GM12874 (cell line): Measurements from ENCODE around the gene BTN1A1.

Experiments used
- CTCF ChIP-seq: IDR thresholded peaks from 2 replicates; pipeline ENCODE4 v1.5.1; 2011; ENCODE audit warnings: low read depth, mild to moderate bottlenecking, control low read depth, low read length, moderate library complexity; ENCODE audit not compliant: insufficient read depth

Gene BTN1A1

DNA sequence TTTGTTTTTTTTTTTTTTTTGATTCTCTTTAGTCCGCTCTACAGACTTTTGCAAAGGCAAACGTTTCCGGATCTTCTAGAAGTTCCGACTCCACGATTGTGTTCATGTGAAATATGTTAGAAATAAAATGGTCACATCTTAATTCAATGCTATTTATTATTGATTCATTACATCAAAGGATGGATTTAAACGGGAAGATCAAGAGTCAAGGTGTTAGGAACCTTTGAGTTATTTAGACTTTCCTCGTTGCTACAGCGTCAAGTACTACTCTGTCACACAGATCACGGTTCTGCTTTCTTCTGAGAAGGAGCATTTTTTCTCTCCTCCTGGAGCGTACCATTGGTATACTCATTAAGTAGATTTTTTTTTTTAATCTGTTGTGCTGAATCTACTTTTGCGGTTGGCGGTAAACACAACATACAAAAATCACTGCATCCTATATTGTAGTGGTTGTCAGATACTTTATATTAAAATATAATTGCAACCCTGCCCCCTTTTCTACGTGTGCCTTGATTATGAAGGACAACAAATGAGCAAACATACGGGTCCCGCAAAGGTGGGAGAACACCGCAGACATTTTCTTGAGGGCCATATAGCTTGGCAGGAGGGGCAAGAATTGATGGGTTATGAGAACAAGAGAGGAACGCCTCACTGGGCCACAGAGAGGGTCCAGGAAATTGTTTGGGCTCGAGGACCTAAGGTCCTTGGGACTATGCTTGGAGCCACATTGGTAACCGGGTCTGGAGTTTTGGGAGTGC, 55.6 kb downstream of the BTN1A1 start:
- no peak for TF ChIP-seq CTCF

DNA sequence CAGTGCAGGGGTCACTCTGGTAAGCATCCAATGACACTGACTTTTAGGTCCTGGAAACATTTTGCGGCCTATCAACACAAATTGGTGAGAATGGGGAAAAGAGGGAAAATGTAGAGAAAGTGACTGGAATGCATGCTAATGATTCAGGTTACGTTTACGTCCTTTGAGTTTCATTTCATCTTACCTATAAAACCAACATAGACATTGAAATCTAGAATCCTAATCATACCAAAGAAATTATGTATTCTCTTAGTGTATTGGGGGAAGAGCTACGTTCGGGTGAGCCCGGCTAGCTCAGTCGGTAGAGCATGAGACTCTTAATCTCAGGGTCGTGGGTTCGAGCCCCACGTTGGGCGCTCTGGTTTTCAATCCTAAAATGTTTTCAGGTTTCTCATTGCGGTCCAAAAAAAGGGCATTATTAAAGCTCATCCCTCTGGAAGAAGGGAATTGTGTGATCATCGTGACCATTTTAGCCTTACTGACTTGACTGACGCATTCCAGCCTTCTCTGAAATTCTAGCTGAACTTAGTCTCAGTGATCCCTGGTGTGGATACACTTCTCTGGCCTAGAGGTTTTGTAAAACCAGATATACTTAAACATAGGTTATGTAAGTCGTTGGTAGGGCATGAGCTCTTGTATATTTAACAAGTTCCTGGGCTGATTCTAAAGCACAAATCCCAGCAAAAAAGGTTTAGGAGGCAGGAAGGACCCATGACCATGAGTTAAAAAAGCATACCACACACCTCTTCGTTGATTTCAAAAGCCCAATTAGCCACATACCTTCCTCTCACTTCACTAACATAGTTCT, 56.4 kb downstream of the BTN1A1 start:
- no peak for TF ChIP-seq CTCF
